HL-60 (cell line): ENCODE results near the gene GLTP.

Experiments used
- DNase-seq, 2 experiments: peaks; one replicate each; pipeline ENCODE4 v3.0.0-alpha.2; 2010 to 2020; ENCODE audit warnings: low read depth in 1 of 2, low spot score in 1 of 2
- H3K27ac ChIP-seq: fragments of 250-450 bp; sonication (Bioruptor Pico); replicated peaks from 2 replicates; pipeline ENCODE4 v1.5.1; 2020; ENCODE audit warnings: mild to moderate bottlenecking, moderate library complexity
- H3K27me3 ChIP-seq: fragments of 250-450 bp; sonication (Bioruptor Pico); 2 replicates; pipeline ENCODE4 v1.5.1; 2021; ENCODE audit warnings: mild to moderate bottlenecking, moderate library complexity; ENCODE audit not compliant: insufficient read depth, poor library complexity, severe bottlenecking
- H3K4me3 ChIP-seq: replicated peaks from 2 replicates; pipeline ENCODE4 v1.5.1; 2011; ENCODE audit warnings: mild to moderate bottlenecking, control low read depth, low read length; ENCODE audit not compliant: insufficient read depth
- CTCF ChIP-seq: IDR thresholded peaks from one replicate; pipeline ENCODE4 v1.5.1; 2011; ENCODE audit warnings: low read length, control low read depth, inconsistent platforms; ENCODE audit not compliant: insufficient read depth
- GABPA ChIP-seq: IDR thresholded peaks from 2 replicates; pipeline ENCODE4 v1.6.1; 2012; ENCODE audit warnings: low read depth
- POLR2AphosphoS5 ChIP-seq: IDR thresholded peaks from 2 replicates; pipeline ENCODE4 v1.6.1; 2012; ENCODE audit warnings: low read depth
- REST ChIP-seq: IDR thresholded peaks from 2 replicates; pipeline ENCODE4 v1.6.1; 2012; ENCODE audit warnings: low read depth; ENCODE audit not compliant: insufficient replicate concordance
- SPI1 ChIP-seq: IDR thresholded peaks from 2 replicates; pipeline ENCODE4 v1.6.1; 2012; ENCODE audit warnings: low read depth, mild to moderate bottlenecking, borderline replicate concordance

GLTP gene

DNA sequence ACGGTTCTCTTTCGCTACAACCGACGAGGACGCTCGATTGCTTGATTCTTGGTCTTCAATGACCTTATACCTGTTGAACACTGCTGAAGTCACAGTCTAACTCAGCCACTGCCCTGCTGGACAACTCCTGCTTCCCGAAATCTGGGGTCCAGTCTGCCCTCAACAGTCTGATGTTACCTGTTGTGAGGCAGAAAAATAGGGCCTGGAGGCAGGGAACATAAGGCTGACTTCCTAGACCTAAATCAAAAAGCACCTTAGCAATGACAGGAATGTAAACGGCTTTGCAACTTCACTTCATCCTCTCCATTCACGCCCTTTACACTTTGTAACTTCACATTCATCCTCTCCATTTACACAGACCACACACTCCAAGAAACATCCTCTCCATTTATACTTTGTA is 597 bp upstream of the GLTP start:
- TF ChIP-seq REST (no peak), CTCF (no peak), POLR2AphosphoS5 (no peak), SPI1 (no peak)
- peak overlapping the region; percentile 72 for H3K4me3 ChIP-seq
- no peaks in the 10 kb centered on the region for H3K27me3 ChIP-seq
- DNase-seq = no peak
- H3K27ac ChIP-seq = no peak overlapping the region

DNA sequence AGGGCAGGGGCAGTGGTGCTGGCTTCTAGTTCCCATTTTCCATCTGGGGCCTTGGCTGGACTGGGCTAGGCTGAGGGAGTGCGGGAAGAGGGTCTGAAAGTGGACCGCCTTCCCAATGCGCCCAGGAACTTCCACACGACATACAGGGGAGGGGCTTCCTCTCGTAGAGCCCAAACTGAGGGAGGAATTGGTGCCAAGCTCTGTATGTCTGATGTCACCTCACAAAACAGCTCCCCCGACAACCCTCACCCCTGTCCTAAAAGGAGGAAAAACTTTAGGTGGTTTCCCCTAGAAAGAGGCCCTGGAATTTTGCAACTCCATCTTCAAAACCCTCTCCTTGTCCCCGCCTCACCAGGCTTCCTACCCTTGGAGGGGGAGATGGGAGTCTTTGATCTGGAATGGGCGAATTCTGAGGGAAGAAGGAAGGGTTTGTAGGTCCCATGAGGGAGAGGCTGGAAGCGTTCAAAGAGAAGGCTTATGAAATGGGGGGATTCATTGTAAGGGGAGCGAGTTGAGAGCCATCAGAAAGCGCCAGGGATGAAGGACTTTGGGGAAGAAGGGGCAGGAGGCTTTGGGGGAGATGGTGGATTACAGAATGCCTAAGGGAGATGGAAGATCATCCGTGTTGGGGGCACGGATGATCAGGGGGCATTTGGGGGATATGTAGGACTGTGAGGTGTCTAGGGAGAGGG is 844 bp downstream of the GLTP start:
- Histone ChIP-seq H3K27ac (peak overlapping the region; percentile 63; the same call in 1 of the 2 replicates), H3K27me3 (no peaks in the 10 kb centered on the region), H3K4me3 (peak overlapping the region; percentile 67)
- TF ChIP-seq GABPA = no peak
- no peak for TF ChIP-seq SPI1
- no peak for TF ChIP-seq POLR2AphosphoS5
- no peak for TF ChIP-seq CTCF
- no peak for TF ChIP-seq REST
- DNase-seq = no peak

DNA sequence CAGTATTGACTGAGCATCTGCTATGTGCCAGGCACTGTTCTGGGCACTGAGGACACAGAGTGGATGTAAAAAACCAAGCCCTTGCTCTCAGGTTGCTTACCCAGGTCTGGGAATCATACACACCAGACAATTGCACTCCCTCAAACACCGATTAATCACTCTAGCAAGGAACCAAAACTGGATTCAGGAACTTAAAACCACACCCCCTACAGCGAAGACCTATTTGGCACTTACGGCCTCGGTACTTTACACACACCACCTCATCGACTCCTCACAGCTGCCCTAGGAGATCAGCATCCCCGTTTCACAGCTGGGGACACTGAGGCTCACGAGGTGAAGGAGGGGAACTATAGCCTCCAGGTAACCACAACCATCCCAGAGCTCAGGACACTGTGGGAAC is 1.6 kb downstream of the GLTP start:
- no peaks in the 10 kb centered on the region for H3K27me3 ChIP-seq
- no peak for DNase-seq
- H3K4me3 ChIP-seq = no peak overlapping the region
- no peak for TF ChIP-seq SPI1
- no peak for TF ChIP-seq REST
- no peak for TF ChIP-seq CTCF
- H3K27ac ChIP-seq = no peak overlapping the region
